HG02798 (cell line): ENCODE results near the gene POLRMT.
"Not testable (repeated sequence)": the region's sequence is repeated elsewhere in the genome, so short reads cannot be mapped to it uniquely, and the experiment has no call there.

Source experiments
- ATAC-seq: cut with Tn5 transposase; IDR thresholded peaks from one replicate; pipeline ENCODE4 v1.9.1; 2021; ENCODE audit warnings: mild to moderate bottlenecking; ENCODE audit not compliant: unreplicated experiment, poor library complexity

The POLRMT gene

DNA sequence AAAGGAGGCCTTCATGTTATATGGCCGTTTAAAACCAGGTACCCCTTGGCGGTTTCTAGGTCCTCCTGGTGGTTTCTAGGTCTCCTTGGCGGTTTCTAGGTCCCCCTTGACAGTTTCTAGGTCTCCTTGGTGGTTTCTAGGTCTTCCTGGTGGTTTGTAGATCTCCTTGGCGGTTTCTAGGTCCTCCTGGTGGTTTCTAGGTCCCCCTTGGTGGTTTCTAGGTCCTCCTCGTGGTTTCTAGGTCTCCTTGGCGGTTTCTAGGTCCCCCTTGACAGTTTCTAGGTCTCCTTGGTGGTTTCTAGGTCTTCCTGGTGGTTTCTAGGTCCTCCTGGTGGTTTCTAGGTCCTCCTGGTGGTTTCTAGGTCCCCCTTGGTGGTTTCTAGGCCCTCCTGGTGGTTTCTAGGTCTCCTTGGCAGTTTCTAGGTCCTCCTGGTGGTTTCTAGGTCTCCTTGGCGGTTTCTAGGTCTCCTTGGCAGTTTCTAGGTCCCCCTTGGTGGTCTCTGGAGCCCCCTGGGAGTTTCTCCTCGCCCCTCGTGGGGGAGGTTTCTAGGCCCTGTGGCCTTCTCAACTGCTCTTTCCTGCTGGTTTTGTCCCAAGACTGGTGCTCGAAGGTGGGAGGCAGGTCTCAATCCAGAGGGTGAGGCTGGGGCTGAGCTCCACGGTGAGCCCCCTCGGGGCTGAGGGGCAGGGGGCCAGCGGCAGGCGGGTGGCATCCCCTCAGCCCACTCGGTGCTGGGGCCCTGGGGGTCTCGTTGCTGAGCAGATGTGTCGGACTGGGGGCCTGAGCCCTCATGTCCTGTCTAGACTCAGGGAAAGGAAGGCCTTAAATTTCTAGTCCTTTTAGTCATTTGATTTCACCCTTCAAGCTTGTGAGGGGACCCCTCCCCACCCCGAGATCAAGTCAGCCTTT is 35.7 kb downstream of the POLRMT start:
- no peak for ATAC-seq

DNA sequence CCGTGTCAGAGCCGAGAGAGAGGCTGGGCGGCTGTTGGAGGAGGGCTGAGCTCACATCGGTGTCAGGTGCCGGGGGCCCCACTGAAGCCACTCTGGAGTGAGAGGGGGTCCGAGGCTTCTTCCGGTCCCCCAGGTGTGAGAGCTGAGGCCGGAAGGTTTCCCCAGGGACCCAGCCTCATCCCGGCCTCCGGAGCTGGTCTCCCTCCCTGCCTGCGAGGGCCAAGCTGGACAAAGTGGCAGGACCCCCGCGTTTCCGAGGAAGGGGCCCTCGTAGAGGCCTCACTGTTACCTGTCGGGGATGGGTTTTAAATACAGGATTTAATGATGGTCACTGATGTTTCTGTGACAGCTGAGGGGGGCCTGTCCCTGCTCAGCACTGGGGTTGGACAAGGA is 37.1 kb downstream of the POLRMT start:
- no peak for ATAC-seq

- ATAC-seq, result no peak
Observed at GRCh38 chr19:595326-596262, 37.7 kb downstream of the POLRMT start.

- no peak for ATAC-seq
Observed at GRCh38 chr19:594265-594870, 39.0 kb downstream of the POLRMT start.

DNA sequence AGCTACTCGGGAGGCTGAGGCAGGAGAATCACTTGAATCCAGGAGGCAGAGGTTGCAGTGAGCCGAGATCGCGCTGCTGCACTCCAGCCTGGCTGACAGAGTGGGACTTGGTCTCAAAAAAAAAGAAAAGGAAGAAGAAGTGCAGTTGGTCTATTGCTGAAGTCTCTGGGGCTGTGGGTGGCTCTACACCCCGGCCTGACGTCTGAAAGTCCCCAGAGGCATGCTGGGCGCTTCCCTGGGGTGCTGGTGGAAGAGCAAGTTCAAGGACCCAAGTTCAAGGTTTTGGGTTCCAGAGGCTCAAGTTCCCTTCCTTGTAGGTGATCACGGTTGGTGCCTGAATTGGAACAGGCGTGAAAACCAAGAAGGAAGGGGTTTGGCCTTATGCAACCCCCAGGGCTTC is 39.8 kb downstream of the POLRMT start:
- ATAC-seq, result no peak

DNA sequence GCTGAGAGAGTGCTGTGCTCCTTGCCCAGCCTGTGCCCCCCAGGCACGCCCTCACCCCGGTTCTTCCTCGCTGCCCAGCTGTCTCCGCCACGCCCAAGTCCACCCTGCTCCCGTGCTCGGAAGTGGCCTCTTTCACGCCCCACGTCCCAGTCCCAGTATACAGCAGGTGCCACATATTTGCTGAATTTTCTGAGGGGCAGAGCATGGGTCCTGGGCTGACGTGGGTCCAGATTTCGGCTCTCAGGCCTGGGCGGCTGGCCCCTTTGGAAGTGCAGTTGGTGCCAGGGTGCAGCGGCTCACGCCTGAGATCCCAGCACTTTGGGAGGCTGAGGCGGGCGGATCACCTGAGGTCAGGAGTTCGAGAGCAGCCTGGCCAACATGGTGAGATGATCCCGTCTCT is 40.3 kb downstream of the POLRMT start:
- ATAC-seq, result no peak

DNA sequence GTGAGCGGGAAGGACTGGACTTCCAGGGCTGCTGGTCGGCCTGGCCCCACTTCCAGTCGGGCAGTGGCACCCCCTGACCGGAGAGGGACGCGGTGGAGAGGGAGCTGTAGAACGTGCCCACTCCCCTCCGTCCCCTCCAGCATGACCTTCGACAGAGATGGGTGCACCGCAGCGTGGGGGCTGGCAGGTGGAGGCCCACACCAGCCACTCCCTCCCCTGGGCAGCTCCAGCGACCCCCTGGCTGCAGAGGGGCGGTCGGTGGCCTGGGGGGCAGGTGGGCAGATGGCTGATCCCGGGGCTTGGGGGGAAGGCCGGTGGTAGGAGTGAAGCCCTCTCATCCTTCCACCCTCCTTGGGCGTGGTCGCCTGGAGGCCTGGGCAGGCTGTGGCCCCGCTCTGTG is 41.2 kb downstream of the POLRMT start:
- ATAC-seq, result no peak

DNA sequence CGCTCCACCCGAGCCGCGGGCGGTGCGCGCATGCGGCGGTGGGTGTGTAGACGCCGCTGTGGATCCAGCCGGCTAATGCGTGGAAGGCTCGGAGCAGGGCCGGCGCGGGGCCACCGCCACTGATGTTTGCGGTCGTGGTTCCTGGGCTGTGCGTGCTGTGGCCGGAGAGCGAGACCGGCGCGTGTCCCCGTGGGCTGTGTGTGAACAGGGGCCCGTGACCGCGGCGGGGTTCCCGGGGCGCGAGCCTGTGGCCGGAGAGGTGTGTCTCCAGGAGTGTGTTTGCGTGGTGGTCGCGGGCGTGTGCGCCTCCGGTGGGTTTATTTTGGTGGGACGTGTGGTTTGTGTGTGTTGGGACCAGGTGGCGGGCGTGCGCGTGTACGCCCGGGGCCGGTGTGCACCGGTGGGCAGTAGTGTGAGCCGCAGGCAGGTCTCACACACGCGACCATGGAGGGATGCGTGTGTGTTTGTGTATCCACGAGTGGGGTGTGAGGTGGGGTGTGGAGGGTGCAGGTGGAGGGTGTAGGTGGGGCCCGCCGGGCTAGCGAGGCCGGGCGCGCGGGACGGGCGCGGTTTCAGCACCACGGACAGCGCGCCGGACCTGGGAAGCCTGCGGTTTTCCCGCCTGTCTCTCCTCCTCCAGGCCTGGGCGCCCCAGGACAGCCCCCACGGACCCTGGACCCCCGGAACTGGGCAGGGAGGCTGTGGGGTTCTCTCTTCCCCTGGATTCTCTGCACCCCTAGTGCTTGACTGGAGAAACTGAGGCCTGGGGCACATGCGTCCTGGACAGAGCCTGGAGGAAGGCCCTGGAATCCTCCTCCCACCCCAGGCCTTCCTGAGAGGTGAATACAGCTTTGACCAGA is 42.0 kb downstream of the POLRMT start:
- ATAC-seq, result no peak

DNA sequence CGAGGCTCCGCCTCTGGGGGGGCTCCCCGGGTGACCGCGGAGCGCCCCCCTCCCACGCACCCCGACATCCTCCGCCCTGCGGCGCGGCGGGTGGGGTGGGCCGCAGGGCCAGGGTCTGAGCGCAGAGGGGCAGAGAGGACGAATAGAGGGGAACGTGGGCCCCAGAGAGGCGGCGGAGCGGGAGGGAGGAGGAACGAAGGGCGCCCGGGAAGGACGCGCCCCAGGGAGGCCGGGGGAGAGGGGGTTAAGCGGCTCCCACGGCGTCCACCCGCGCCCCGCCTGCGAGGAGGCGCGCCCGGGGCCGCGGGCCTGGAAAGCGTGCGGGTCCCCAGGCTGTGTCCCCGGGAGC is 42.6 kb downstream of the POLRMT start:
- no peak for ATAC-seq

DNA sequence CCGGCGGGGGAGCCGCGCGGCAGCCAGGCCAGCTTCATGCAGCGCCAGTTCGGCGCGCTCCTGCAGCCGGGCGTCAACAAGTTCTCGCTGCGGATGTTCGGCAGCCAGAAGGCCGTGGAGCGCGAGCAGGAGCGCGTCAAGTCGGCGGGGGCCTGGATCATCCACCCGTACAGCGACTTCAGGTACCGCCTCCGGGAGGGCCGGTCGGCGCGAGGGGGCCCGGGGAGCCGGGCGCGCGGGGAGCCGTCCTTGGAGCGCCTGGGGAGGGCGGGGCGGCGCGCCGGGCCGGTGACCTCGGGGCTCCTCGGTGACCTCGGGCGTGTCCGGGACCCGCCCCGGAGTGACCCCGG is 43.0 kb downstream of the POLRMT start:
- no peak for ATAC-seq

DNA sequence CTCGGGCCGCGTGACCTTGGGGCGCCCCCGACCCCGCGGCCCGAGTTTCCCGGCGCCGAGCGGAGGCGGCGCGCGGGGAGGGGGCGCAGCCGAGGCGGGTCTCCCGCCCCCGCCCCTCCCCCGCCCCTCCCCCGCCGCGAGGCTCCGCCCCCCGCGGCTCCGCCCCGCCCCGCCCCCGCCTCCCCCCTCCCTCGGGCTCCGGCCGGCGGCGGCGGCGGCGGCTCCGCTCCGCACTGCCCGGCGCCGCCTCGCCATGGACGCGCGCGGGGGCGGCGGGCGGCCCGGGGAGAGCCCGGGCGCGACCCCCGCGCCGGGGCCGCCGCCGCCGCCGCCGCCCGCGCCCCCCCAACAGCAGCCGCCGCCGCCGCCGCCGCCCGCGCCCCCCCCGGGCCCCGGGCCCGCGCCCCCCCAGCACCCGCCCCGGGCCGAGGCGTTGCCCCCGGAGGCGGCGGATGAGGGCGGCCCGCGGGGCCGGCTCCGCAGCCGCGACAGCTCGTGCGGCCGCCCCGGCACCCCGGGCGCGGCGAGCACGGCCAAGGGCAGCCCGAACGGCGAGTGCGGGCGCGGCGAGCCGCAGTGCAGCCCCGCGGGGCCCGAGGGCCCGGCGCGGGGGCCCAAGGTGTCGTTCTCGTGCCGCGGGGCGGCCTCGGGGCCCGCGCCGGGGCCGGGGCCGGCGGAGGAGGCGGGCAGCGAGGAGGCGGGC is 43.5 kb downstream of the POLRMT start, which contains the start of gene HCN2:
Gene HCN2, plus strand, starts transcription at position 189 of the 703 bp plus-strand sequence. Its CDS starts 65 bp downstream, at position 254.
- no peak for ATAC-seq

DNA sequence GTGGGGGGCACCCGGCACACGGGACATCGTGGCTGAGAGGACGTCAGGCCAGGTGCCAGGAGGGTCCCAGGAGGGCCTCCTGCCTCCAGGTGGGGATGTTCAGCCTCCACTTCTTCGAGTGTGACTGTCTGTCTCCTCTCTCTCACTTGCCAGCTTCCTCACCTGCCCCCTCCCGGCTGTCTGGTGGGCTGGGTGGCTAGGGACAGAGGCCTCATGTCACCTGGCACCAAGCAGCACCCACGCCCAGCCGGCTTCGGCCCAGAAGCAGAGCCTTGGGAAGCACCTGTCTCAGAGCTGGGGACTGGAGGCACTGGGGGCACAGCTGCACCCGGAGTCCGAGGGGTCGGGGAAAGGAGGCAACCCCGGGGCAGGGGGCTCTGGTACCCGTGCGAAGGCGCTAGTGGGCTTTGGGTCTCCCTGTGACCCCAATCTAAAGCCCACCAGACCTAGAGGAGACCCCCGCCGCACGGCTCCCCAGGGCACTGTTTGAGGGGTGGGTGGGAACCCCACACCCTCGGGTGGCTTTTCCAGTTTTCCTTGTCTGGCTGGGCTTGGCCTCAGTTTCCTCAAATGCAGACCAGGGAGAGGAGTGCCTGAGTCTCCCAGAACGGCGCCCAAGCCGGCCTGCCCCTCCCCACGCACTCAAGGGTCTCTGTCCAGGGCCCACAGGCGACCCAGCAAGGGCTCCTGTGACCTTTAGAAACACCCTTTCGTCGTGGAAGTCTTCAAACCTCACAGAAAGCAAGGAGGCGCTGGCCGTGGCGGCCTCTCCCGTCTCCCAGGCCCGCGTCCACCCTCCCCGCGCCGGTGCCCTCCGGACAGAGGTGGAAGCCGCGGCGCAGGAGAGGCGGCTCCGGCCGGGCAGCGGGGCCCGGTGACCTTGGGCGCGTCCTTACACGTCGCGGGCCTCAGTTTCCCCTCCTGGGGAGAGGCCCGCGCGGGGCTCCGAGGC is 44.3 kb downstream of the POLRMT start:
- no peak for ATAC-seq

GRCh38 chr19:588093-588740 is 45.1 kb downstream of the POLRMT start:
- no peak for ATAC-seq

DNA sequence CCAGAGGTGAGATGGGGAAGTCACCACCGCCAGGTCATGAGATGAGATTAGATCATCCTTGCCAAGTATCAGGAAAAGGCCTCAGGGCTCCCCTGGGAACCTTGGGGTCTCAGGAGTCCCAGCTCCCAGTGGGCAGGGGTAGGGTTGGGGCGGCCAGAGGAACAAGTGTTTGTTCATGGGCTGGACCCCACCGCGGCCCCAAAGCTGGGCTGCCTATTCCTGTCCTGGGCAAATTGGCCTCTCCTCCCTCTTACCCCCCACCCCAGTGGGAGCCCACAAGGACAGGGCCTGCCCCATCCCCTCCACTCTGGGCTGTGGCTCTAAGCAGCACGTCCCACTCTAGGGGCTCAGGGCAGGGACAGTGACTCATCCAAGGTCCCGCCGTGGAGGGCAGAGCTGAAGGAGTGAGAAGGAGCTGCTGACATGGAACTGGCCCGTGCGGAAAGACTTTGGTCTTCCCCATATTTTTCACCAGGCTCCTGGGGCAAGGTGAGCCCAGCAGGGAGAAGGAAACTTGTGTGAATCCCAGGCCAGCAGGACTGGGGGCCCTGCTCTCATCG is 47.7 kb downstream of the POLRMT start:
- no peak for ATAC-seq

- ATAC-seq, result not testable (repeated sequence)
Observed at GRCh38 chr19:585146-585545, 48.2 kb downstream of the POLRMT start.

DNA sequence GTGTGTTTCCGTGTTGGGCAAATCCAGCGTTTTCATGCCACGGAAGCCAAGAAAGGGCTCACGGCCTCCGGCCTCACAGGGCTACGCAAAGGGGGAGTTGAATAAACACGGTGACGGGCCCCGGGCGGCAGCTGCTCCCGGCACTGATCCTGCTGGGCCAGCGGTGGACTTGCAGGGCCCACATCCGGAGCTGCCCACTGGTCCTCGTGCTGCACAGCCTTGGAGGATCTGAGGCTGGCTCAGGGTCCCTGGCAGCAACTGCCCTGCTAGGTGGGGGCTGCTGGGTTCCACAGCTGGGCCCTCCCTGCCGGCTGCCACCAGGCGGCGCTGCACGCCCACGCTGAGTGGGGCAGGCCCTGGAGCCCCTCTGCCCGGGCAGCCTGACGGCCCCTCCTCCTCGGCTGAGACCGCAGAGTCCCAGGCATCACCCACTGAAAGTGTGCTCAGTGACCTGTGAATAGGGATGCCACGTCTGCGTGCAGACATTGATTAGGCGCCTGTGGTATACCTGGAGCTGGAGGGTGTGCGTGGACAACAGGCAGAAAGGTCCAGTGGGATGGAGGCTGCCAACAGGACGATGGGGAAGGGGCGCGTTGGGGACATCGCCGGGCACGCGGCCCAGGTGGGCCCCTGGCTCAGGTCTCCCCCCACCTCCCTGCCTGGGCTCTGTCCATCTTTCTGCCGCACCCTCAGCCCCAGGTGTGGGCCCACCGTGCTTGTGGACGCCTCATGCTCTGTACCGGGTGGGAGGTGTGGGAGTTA is 48.9 kb downstream of the POLRMT start:
- ATAC-seq, result no peak

DNA sequence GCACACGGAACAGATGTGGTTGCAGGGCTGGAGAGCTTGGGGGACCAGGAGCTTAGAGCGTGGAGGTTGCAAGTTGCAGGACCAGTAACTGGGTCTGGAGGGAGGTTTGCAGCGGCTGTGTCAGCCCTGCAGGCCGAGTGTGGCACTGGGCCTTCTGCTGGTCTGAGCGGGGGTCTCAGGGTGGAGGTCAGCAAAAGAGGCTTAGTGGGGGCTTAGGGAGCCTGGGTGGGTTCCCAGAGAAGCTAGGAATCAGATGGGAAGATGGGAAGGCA is 49.4 kb downstream of the POLRMT start:
- no peak for ATAC-seq
